T-helper 22 cell (primary cell): Measurements from ENCODE around the gene KCNMA1.
"Not testable (repeated sequence)": the region's sequence is repeated elsewhere in the genome, so short reads cannot be mapped to it uniquely, and the experiment has no call there.

ENCODE experiments used
- DNase-seq: peaks from one replicate; pipeline ENCODE4 v3.0.0-alpha.2; 2020; ENCODE audit warnings: low read depth

Gene KCNMA1

GRCh38 chr10:77416311-77417135 lies 221.1 kb downstream of the KCNMA1 start:
- no peak for DNase-seq

GRCh38 chr10:77415313-77415960 lies 222.2 kb downstream of the KCNMA1 start:
- DNase-seq = no peak

GRCh38 chr10:77413231-77413630 lies 224.4 kb downstream of the KCNMA1 start:
- DNase-seq = no peak

- DNase-seq = not testable (repeated sequence)
Measured at GRCh38 chr10:77412573-77413133, 225.0 kb downstream of the KCNMA1 start.

- no peak for DNase-seq
Measured at GRCh38 chr10:77411805-77412204, 225.8 kb downstream of the KCNMA1 start.

- no peak for DNase-seq
Measured at GRCh38 chr10:77410523-77410922, 227.1 kb downstream of the KCNMA1 start.

- DNase-seq = no peak
Measured at GRCh38 chr10:77409697-77410471, 227.7 kb downstream of the KCNMA1 start.

- no peak for DNase-seq
Measured at GRCh38 chr10:77408259-77408658, 229.3 kb downstream of the KCNMA1 start.

- no peak for DNase-seq
Measured at GRCh38 chr10:77406764-77407430, 230.7 kb downstream of the KCNMA1 start.

GRCh38 chr10:77405771-77406241 lies 231.8 kb downstream of the KCNMA1 start:
- DNase-seq = no peak

GRCh38 chr10:77404810-77405209 lies 232.8 kb downstream of the KCNMA1 start:
- no peak for DNase-seq

- DNase-seq = no peak
Measured at GRCh38 chr10:77403761-77404160, 233.8 kb downstream of the KCNMA1 start.

- DNase-seq = no peak
Measured at GRCh38 chr10:77401683-77402082, 235.9 kb downstream of the KCNMA1 start.

- DNase-seq = no peak
Measured at GRCh38 chr10:77400033-77400432, 237.6 kb downstream of the KCNMA1 start.

GRCh38 chr10:77398986-77399755 lies 238.4 kb downstream of the KCNMA1 start:
- DNase-seq = no peak

- no peak for DNase-seq
Measured at GRCh38 chr10:77398558-77398957, 239.1 kb downstream of the KCNMA1 start.

- no peak for DNase-seq
Measured at GRCh38 chr10:77397103-77397502, 240.5 kb downstream of the KCNMA1 start.

GRCh38 chr10:77396290-77396689 lies 241.3 kb downstream of the KCNMA1 start:
- DNase-seq = no peak

- DNase-seq = no peak
Measured at GRCh38 chr10:77393821-77394501, 243.6 kb downstream of the KCNMA1 start.

GRCh38 chr10:77393411-77393810 lies 244.2 kb downstream of the KCNMA1 start:
- no peak for DNase-seq
